COLO668 (cell line): ENCODE data around the gene B2M.
A peak's percentile ranks its signal among the peaks of the same experiment; 100 is the strongest.
"Not testable (repeated sequence)": the region's sequence is repeated elsewhere in the genome, so short reads cannot be mapped to it uniquely, and the experiment has no call there.

Experiments
- DNase-seq: peaks from one replicate; lab custom pipeline; 2025; ENCODE audit not compliant: unreplicated experiment; lab: John Stamatoyannopoulos, UW

The B2M gene

DNA sequence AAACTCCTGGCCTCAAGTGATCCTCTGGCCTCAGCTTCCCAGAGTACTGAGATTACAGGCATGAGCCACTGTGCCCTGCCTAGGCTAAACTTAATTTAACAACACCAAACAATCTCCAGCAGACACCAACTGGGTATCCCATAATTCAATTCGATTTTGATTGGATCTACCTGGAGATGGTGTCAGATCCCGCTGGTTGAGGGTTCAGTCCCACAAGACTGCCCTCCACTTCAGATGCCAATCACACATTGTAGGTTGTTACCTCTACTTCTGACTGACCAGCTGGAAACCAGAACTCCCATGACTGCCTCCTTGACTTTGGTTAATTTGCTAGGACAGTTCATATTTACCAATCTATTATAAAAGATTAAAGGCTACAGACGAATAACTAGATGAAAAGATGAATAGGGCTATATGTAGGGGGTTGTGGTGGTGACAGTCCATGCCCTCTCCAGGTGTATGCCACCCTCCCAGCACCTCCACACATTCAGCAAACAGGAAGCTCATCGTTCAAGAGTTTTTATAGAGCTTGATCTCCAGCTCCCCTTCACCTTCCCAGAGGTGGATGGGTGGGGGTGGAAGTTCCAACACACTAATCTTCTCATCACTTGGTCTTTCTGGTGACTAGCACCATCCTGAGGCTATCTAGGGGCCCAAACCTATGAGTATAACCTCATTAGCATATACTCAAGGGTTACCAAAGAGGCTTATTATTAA, 9.3 kb downstream of the B2M start:
- no peak for DNase-seq

DNA sequence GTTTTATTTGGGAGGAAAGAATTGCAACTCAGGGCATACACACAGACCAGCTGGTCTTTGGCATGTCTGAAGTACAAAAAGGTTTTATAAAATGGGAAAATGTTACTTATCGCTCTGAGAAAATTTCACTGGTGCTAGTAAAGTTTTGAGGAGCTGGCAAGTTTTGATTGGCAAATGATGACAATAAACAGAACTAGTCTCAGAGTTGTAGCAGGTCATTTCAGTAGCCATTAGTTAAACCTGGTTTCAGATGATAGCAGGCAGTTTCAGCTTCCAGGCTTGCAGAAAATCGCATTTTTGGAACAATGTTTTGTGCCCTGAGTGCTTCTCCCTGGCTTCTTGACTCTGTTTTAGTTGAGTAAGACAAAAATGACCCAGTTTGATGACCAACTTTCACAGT, 10.7 kb downstream of the B2M start:
- DNase-seq, result no peak

DNA sequence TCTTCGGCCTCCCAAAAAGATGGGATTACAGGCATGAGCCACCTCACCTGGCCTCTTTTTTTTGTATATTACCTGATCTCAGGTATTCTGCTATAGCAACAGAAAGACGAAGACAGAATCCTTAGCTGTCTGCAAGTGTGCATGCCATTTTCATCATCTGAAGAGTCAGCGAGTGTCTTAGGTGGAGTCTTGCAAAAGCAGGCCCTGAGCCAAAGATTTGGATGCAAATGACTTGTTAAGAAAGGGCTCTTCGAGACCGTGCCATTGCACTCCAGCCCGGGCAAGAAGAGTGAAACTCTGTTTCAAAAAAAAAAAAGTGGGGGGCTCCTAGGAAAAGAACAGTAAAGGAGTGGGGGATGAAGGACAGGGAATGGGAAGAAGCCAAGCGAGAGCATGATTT, 14.8 kb downstream of the B2M start:
- no peak for DNase-seq

DNA sequence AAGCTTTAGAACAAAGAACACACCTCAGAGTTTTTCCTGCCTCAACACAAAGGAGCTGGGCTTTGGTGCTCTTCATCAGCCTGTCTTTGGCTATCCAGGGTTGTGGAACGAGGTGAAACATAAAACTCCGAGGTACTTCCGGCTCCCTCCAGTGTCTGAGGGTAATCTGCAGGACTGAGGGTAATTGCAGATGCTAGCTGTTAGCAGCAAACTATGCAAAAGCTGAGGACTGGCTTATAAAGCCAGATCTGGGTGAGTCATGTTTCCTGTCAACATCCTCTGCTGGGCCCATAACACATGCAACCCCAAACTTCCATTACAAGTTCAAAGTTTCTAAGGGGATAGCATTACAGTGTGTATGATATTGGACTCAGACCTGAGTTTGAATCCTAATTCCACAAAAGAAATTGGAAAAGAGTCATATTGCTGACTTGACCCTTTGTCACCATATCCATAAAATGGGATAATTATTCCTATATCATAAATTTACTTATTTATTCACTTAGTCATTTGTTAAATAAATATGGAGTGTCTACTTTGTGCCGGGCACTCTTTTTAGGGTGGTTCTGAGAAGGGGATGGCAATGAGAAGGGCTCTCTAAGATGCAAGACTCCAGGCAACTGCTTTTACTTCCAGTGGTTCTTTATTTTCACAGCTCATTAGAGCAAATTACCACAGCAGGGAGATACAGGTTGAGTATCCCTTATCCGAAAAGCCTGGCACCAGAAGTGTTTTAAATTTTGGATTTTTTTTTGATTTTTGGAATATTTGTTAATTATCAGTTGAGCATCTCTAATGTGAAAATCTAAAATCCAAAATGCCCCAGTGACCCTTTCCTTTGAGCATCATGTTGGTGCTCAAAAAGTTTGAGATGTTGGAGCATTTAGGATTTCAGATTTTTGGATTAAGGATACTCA, 15.5 kb downstream of the B2M start:
- peak; percentile 47 for DNase-seq

DNA sequence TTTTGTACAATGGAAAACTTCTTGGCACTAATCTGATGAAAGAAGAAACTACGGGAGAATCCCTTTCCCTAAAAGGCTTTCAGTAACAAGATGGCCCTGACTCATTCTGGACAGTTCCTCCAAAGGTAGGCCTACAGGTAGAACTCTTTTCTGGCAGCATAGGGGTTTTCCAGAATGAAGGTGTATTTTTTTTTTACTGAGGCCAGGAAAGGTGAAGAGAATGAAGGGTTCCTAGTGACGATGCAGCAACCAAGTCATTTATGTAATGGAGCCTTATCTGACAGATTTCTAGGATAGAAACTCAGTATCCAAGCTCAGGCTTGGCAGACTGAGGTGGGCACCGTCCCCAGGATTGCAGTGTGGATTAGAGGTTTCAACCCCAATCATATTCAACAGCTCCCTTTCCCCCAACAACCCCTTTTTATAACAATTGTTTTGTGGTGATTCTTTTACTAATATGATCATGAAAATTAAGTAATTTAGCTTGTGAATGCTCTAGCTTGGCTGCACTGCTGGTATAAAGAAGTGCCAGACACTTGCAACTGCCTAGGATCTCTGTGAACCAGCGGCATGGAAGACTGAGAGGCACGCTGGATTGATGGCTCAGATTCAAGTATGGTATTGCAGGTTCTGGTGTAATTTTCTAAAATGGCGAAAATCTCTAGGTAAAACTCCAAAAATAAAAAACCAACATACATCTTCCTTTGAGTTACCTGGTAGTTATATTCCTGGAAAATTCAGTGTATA, 16.3 kb downstream of the B2M start:
- DNase-seq, result no peak

DNA sequence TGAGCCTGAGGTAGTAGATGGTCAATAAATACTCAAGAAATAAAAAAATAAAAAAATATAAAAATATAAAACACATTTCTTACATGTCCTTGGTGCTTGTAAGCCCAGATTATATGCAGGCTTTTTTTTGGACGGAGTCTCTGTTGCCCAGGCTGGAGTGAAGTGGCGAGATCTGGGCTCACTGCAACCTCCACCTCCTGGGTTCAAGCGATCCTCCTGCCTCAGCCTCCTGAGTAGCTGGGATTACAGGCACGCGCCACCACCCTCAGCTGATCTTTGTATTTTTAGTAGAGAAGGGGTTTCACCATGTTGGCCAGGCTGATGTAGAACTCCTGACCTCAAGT, 16.9 kb downstream of the B2M start:
- DNase-seq, result not testable (repeated sequence)

DNA sequence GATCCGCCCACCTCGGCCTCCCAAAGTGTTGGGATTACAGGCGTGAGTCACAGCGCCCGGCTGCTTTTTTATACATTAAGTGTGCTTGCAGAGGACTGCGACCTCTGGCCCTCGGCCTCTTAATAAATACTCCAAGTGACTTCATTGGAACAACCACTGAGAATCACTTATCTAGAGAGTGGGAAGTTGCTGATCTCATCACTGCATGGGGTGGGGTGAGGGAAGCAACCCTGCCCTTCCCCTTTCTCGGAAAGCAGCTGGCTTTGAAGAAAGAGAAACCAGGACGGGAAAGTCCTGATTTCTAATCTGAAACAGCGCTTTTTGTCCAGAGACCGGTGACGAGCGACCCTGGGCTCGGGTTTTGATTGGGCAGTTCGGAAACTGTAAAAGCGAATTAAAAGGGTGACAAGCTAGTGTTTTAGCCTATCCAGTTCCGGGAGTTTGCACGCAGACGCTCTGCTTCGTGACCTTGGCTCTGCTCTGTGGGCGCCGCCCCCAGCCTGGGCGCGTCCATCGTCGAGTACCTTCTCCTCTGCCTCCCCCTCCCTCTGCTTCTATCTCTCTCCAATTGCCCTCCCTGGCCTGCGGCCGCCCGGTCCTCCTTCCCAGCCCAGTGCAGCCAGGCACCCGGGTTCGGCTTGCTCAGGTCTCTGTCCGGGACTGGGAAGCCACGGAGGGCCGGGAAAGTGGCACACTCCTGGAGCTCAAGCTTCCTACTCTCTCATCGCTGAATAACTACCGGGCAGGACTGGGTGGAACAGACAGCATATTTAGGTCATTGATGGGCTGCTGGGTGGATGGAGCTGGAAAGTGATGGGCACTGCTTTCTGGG, 17.5 kb downstream of the B2M start:
- peak; percentile 92 for DNase-seq

DNA sequence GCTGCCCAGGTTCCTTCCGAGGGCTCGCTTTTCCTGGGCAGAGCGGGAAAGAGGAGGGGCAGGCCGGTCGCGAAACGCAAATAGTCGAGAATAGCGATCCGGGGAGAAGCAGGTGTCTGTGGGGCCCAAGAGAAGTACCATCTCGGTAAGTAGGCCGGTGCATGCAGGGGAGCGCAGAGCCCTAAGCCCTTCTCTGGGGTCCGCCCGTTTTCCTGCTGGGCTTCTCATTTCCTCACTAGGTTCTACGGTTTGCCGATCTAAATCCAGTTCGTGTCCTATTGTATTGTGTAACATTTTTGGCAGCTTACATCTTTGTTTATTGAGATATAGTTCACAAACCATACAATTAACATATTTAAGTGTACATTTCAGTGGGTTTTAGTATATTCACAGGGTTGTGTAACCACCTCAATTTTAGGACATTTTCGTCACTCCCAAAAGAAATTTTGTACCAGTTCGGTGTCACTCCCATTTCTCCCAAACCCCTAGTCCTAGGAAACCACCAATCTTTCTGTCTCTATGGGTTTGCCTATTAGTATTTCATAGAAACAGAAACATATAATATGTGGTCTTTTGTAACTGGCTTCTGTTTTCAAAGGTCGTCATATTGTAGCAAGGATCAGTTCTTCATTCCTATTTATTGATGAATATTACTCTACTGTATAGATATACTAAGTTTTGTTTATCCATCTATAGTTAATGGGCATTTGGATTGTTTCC, 18.3 kb downstream of the B2M start:
- peak; percentile 61 for DNase-seq

DNA sequence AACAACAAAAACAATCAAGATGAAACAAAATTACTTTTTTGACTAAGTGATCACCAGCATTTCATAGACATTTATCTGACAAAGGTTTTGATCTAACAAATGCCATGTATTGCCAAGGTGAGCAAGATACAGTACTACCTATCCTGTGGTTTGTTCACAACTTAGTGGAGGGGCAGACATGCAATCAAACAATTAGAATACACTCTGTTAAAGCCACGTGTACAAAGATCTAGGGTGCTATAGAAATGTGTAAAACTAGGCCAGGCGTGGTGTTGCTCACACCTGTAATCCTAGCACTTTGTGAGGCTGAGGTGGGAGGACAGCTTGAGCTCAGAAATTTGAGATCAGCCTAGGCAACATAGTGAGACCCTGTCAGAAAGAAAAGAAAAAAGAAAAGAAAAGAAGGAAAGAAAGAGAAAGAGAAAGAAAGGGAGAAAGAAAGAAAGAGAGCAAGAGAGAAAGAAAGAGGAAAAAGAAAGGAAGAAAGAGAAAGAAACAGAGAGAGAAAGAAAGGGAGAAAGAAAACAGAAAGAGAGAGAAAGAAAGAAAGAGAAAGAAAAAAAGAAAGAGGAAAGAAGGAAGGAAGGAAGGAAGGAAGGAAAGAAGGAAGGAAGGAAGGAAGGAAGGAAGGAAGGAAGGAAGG, 23.6 kb downstream of the B2M start:
- no peak for DNase-seq

DNA sequence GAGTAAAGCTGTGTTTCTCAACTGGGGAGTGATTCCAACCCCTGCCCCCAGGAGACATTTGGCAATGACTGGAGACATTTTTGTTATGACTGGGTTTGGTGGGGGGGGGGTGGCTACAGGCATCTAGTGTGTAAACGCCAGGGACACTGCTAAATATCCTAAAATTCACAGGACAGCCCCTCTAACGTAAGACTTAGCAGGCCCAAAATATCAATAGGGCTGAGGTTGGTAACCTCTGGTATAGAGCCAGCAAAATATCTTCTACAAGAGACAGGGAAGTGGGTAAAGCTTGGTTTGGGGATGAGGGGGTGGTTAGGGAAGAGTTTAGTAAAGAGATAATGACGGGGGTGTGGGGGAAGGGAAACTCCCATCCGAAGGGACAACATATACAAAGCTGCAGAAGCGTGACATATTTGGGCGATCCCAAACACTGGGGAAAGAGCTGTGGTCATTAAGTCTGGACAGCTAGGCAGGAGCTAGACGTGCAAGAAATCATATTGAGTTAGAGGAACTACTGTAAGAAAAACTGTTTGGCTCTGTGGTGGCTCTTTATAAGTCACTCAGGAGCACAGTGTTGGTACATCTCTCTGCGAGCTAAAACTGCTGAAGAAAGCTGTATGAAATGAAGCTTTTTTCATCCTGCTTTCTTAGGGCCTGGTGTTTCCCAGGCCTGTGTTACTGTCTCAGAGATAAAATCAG, 24.3 kb downstream of the B2M start:
- no peak for DNase-seq

DNA sequence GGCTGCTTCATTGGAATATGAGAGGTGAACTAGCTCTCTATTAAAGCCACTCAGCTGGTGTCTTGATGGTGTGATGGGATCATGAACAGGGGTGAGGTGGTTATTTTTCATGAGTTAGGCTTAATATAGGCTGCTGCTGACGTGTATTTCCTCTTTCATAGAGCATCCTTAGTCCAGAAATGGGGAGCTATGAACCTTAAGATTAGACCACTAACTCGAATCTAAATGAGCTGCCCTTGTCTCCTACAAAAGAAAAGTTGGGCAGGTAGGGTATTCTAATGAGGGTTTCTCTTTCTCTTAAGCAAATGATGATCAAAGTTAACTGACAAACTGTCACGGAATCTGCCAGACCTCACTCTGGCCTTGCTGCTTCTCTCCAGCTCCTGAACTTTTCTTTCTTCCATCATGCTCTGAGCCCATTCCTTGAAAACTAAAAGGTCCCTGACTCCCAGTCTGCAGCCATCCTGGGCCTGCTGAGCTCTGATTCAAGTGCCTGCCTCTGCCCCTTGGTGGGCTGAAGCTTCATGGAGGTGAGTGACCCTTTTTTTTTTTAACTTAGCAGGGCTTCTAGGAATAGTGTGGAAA, 25.0 kb downstream of the B2M start, which contains the start of gene TRIM69:
TRIM69 (plus strand) TSS at position 348 of the 585 bp plus-strand sequence; CDS start at position 525, 177 bp downstream.
- no peak for DNase-seq

DNA sequence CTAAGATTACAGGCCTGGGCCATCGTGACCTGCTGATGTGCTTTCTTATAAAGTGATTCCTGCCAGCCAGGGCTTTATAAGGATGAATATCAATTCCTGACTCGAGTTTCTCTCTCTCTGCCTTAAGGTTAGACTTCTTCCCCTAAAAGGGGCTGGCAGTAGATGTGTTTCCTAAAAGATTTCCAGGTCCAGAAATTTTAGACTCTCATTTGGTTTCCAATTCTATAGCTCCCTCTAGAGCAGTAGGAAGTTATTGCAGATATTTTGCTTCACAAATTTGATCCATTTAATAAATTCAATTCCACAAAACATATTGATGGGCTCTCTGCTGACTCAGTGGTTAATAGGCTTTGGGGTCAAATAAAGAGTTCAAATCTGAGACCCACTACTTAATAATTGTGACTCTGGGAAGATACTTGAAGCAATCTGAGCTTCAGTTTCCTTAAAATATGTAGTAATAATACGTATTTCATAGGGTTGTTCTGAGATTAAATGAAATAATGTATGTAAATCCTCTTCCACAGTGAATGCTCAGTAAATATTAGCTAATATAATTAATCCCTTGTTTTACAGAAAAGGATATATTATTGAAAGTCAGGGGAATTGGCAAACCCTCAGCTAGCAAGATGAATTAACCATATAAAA, 27.1 kb downstream of the B2M start:
- no peak for DNase-seq

DNA sequence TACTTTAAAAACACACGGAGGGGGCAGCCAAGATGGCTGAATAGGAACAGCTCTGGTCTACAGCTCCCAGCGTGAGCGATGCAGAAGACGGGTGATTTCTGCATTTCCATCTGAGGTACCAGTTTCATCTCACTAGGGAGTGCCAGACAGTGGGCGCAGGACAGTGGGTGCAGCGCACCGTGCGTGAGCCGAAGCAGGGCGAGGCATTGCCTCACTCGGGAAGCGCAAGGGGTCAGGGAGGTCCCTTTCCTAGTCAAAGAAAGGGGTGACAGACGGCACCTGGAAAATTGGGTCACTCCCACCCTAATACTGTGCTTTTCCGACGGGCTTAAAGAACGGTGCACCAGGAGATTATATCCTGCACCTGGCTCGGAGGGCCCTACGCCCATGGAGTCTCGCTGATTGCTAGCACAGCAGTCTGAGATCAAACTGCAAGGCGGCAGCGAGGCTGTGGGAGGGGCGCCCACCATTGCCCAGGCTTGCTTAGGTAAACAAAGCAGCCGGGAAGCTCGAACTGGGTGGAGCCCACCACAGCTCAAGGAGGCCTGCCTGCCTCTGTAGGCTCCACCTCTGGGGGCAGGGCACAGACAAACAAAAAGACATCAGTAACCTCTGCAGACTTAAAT, 28.0 kb downstream of the B2M start:
- DNase-seq, result not testable (repeated sequence)

DNA sequence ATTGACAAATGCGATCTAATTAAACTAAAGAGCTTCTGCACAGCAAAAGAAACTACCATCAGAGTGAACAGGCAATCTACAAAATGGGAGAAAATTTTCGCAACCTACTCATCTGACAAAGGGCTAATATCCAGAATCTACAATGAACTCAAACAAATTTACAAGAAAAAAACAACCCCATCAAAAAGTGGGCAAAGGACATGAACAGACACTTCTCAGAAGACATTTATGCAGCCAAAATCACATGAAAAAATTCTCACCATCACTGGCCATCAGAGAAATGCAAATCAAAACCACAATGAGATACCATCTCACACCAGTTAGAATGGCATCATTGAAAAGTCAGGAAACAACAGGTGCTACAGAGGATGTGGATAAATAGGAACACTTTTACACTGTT, 32.1 kb downstream of the B2M start:
- not testable (repeated sequence) for DNase-seq

DNA sequence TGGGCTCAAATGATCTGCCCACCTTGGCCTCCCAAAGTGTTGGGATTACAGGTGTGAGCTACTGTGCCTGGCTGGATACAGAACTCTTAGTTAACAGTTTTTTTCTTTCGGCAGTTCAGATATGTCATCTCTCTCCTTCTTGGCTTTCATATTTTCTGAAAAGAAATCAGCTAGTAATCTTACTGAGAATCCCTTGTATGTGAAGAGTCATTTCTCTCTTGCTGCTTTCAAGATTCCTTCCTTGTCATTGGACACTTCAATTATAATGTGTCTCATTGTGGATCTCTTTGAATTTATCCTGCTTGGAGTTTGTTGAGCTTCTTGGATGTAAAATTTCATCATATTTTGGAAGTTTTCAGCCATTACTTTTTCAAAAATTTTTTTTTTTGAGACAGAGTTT, 42.0 kb downstream of the B2M start:
- DNase-seq, result no peak

DNA sequence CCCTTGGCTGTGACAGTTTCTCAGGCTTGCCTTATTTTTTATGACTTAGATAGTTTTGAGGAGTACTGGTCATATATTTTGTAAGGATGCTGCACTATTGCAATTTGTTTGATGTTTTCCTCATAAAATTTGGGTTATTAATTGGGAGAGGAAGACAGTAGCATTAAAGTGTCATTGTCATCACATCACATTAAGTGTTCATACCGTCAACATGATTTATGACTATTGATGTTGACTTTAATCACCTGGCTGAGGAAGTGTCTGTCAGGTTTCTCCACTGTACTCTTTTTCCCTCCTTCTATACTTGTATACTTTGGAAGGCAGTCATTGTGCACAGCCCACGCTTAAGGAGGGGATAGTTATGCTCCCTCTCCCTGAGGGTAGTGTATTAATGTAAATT, 51.9 kb downstream of the B2M start:
- DNase-seq, result no peak

DNA sequence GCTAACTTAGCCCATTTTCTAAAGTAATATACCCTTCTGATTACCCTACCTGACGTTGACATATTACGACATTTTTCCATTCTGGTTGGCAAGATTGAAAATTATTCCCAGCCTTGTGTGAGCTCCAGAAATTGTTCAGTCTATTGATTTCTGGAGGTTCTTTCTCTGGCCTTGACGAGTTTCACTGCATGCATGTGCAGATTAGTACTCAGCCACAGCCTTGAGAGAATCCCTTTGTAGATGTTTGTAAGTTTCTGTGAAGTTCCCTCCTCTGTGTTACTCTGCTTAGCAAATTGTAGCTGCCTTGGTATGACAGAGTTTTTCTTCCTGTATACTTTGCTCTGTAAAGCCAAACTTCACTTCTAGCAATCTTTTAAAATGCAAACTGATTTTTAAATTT, 52.5 kb downstream of the B2M start:
- no peak for DNase-seq

DNA sequence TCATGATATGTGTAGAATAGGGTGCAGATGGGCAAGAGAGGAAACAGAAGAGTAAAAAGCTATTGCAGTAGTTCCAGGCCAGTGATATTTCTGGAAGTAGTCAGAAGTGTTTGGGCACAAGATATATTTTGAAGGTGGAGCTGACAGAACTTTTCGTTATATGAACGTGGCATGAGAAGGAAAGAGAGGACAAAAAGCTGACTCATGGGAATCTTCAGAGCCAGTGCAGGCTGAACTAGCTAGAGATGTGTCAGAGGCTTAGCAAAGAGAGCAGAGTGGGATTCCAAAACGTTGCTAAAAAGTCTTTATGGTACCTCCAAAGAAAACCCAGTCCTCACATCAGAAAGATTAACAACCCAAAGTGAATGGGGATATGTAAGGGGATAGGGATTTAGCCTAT, 53.7 kb downstream of the B2M start:
- no peak for DNase-seq
